HG02798 (cell line): ENCODE data around the gene CCNK.

Experiments used
- ATAC-seq: cut with Tn5 transposase; IDR thresholded peaks from one replicate; pipeline ENCODE4 v1.9.1; 2021; ENCODE audit warnings: mild to moderate bottlenecking; ENCODE audit not compliant: unreplicated experiment, poor library complexity

CCNK gene

DNA sequence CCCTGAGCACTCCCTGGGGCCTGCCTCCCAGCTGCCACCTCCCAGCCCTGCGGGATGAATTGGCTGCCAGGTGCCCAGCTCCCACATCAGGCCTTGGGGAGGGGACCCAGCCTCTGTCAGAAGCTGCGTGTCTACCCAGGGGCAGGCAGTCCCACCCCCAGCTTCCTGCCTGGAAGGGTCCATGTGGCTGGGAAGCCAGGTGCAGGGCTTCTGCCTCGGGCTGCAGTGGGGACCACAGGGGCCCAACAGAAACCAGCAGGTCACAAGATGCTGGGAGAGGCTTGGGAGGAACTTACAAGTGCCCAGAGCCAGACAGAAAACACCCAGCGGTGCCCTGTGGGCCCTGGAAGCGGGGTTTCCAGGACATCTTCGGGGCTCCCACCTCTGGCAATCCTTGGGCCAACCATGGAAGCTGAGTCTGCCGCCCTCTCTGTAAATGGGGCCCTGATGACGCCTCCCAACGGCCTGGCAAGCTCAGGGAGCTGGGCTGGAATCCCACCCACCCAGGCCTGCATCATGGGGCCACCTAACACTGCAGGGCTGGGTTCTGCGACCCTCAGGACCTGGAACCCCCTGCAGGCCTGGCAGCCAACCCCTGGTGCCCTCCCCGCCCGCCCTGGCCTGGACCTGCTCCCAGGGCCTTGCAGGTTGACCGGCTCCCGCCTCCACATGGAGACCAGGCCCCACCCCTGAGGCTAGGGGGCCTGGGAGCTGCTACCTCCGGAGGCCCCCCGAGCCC, 36.6 kb downstream of the CCNK start:
- ATAC-seq = peak; percentile 2

DNA sequence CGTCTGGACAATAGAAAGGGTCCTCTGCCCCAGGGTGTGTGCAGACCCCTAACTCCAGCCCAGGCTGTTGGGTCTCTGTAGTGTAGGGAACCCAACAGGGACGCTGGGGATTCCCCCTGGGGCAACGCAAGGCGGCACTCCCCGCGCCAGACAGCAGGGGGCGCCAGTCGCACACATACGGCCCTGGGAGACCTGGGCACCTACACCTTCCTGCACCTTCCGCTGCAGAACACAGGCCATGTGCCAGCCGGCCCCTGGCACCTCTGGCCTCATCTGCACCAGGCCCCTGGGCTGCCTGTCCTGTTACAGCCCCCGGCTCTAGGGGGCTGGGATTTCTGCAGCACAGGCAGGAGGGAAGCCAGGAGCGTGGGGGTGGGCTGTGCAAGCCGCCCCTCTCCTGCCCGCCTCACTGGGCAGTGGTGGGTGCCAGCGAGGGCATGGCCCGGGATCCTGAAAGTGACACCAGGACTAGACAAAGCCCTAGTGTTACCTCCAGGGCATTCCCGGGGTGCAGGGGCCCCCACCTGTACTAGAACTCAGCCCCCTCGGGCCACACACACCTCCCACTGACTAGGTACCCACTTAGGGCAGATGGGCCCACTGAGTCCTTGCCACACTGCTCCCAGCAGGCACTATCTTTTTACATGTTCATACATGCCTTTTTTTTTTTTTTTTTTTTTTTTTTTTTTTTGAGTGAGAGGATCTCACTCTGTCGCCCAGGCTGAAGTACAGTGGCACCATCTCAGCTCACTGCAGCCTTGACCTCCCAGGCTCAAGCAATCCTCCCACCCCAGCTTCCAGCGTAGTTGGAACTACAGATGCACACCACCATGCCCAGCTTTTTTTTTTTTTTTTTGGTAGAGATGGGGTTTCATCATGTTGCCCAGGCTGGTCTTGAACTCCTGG, 37.5 kb downstream of the CCNK start:
- peak; percentile 72 for ATAC-seq

DNA sequence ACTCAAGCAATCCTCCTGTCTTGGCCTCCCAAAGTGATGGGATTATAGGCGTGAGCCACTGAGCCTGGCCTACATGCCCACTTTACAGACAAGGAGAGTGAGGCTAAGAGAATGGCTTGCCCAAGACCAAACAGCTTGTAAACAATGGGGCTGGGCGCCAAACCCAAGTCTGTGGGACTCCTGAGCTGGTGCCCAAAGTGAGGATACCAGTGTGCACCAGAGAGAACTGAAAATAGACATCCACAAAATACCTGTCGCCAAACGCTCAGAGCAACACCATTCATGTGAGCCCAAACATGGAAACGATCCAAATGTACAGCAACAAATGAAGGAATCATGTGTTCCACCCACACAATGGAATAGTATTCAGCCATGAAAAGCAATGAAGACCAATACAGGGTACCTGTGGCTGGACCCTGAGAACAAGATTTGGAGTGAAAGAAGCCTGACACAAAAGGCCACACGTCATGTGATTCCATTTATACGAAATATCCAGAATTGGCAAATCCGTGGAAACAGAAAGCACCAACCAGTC, 38.2 kb downstream of the CCNK start:
- no peak for ATAC-seq

DNA sequence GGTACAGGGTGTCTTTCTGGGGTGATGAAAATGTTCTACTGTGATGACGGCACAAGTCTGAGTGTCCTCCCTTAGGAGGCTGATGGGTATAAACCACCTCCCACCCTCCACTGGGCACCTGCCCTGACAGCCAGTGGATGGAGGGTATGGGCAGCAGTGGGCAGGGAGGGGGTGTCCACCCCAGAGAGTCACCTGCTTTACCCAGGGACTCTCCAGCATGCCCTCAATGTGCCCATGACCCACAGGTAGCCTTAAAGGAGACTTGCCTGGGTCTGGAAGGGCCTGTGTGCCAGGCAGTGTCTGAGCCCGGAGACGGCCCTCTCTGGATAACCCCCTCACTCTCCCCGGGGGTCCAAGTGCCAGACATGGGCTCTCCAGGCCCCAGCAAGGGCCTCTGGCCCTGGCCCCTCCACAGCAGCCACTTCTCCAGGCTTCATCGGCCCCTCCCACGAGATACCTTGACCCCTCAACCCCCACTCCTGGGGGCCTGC, 38.8 kb downstream of the CCNK start:
- ATAC-seq = no peak

DNA sequence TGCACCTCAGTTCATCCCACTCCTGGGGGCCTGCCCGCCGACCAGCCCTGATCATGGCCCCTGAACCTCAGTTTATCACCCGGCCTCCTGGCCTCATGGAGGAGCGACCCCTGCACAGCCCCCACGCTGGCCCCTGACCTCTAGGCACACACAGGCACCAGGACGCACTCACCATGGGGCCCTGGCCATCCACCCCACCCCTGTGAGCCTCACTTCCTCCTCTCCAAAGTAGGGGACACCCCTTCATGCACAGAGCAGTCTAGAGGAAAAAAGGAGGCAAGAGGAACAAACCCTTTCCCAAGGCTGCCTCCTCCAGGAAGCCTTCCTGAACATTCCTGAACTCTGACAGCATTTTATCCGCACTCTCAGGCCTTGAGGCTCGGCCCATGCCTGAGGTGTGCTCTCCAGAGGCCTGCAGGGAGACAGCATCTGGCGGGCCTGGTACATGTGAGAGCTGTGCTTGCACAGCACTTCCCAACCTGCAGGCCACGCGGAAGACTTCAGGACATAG, 39.4 kb downstream of the CCNK start:
- ATAC-seq = no peak

DNA sequence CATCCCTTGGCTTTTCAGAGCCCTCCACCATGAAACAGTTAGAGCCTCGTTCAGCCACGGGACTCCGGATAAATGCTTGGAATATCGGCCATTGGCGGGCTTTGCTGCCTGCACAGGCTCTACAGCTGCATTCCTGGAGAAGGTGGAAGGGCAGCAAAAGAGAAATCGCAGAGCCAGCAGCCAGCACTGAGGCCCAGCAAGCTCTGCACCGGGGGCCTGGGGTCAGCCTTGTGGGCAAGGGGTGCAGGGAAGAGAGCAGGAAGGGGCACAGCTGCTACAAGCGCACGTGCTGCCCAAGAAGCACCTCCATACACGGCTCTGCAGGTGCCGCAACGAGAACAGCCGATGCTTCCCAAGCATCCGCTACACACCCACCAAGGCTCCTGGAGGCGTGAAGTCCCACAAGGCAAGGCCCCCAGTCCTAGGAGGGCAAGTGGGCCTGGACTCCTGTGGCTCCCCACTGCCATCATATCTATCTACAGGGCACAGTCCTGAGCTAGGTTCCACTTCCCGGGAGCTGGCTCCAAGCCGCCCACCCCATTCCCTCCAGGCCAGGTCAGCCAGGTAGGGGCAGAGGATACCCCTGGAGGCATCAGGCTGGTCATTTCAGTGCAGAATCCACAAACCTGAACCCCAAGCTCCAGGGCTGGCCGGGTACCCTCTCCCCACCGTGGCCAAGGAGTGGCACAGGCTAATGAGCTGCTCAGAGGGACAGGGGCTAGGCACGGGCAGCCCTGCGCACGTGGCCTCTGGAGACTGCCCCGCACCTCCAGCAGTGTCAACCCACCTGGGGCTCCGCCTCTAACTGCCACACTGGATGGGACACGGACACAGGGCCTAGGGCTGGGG, 40.2 kb downstream of the CCNK start:
- ATAC-seq = no peak

DNA sequence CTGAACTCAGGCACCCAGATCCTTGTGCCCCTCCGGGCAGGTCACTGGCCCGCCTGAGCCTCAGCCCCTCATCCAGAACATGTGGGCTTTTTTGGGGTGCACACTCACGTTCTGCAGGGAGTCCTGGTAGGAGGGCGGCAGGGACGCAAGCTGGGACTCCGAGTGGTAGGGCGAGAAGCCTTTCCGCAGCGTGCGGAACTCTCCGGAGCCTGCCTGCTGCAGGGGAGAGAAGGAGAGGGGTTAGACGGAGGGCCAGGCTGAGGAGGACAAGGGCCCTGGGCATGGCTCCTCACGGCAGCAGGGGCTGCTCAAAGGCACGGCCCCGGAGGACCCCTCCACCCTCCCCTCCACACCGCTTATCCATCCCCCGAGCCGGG, 40.8 kb downstream of the CCNK start:
- ATAC-seq = no peak

DNA sequence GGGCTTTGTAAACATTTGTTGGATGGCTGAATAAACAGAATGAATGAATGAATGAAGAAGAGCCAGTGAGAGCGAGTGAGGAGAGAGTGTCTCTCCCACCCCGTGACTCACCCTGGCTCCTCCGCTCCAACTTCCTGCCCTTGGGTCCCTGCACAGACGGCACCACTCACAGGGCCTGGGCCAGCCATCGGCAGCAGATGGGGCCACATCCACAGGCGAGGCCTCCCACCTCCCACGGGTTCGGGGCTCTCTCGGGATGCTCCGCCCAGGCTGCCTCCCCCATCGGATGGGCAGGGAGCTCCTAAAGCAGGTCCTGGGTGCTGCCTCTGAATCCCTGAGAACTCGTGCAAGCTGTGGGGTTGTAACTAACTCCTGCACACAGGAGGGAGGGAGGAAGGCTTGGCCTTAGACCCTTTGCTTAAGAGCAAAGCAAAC, 41.3 kb downstream of the CCNK start:
- ATAC-seq = no peak

DNA sequence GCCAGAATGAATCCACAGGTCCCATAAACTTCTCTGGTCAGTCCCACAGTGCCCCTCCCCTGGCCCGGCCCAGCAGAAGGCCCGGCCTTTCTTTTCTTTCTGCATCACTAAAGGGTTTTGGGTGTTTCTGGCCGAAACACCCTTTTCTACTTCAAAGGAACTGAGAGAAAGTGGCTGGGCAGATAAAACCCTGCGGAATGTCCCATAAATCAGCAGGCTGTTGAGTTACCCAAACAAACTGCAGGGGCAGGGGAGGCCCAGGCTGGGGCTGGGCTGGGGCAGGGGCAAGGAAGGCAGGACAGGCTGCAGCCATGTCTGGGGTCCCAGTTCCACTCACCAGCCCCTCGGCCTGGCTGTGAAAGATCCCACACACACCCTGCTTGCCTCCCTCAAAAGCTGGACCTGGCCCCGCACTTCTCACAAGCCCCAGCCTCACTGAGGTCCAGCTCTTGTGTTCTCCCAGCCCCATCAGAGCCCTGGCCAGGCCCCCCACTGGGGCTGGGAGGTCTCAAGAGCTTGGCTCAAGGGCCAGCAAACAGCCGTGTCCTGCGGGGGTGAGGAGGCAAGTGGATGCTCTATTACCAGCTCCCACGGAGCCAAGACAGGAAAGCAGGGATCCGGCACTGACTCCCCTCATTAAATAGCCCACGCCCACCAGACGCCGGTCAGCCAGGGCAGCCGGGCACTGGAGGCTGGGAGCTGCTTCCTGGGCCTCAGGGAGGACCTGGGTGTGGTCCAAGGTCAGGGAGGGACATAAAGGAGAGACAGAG, 41.9 kb downstream of the CCNK start:
- ATAC-seq = no peak

DNA sequence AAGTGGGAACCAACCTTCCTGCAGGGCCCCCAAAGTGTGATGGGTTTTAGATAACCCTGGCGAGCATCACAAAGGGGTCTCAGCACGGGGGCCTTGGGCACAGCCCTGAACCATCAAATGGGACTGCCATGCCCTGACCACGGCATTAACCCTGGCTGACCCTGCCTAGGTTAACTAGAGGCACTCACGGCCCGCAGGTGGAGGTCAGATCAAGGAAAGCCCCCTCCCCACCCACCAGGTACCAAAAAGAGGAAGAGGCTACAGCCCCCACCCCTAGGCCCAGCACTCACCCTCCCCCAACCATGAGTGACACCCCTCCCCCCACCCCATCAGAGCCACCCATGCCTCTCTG, 42.5 kb downstream of the CCNK start:
- no peak for ATAC-seq

DNA sequence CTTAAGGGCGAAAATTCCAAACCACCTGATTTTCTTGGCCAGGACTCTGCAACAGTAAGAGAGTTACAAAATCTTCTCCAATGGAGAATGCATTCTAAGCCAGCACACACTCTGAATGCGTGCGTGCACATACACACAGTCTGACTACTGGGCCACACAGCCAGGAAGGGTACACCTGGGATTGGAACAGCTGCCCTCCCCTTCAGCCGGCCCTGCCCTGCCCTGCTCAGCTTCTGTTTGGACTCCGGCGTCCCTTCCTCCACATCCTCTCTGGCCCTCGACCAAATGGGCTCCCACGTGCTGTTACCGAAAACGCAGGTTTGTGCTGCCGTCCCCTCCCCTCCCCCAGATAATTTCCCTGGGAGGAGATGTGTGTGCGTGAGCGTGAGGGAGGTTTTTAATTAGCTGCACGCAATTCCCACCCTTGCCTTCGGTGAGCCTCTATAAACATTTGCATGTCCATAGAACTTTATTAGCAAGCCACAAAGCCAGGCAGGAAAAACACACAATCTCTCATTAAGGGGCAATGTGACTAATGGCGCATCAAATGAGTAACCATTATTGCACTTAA, 43.0 kb downstream of the CCNK start:
- ATAC-seq = no peak

DNA sequence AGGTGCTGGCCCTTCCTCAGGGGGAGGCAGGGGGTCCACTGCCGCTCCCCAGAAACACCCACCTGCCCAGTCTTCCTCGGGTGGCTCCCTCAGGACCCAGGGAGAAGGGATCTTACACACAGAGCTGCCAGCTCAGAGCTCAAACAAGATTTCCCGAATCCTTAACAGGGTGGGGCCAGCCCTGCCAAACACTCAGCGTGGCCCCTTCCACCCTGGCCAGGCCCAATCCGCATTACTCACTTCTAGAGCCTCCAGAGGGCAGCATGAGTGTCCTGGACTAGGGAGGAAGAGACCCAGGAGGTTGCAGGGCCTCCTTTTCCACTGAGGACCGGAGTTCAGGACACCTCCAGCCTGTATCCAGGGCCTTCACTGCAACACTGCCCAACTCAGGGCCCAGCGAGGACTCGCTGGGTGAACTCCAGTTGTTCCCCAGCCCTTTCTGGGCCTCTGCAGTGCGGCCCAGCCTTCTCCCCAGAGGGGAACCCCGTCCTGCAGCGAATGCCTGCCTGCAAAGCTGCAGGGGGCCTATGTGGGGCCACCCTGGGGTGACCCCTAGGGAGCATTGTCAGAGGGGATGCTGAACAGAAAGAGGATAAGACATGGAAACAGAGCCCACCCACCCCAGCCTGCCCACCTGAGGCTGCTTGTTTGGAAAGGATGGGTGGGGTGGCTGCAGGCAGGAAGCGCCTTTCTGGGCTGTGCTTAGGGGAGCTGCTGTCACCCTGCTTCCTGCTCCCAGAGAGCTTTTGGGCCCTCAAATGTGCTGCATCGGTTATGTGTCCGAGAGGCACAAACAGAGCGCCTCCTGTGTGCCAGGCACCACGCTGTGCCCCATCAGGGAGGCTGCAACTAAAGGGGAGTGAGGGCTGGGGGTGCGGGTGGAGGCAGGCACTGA, 43.8 kb downstream of the CCNK start:
- no peak for ATAC-seq

DNA sequence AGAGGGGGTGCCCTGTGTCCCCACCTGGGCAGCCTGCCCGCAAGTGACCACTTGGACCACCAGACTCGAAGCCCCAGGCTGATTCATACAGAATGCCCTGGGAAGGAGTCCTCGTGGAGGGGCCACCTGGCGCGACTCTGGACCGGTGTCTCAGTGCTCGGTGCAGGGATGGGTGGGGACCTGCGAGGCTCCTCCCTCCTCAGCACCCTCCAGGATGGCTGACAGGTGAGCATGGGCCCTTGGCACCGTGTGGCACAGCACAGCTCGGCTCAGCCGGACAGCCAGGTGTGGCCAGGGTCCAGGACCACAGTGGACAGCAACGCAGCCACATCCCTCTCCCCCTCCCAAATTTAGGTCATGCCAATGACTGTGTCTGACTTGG, 44.5 kb downstream of the CCNK start:
- no peak for ATAC-seq

DNA sequence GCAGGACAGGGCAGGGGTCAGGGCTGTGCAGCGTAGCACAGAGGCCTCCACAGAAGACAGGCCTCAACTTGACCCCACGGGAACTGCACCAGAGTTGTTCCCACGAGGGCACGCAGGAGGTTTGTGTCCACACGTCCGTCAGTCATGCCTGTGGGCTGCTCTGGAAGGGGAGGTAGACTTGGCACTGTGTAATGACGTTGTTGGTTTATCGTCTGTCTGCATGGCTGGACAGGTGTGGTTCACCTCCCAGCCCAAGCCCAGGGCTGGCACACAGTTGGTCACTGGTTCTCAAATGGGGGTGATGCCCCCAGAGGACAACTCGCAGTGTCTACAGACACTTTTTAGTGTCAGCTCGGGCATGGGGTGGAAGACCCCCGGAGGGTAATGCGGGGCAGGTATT, 45.8 kb downstream of the CCNK start:
- ATAC-seq = no peak

DNA sequence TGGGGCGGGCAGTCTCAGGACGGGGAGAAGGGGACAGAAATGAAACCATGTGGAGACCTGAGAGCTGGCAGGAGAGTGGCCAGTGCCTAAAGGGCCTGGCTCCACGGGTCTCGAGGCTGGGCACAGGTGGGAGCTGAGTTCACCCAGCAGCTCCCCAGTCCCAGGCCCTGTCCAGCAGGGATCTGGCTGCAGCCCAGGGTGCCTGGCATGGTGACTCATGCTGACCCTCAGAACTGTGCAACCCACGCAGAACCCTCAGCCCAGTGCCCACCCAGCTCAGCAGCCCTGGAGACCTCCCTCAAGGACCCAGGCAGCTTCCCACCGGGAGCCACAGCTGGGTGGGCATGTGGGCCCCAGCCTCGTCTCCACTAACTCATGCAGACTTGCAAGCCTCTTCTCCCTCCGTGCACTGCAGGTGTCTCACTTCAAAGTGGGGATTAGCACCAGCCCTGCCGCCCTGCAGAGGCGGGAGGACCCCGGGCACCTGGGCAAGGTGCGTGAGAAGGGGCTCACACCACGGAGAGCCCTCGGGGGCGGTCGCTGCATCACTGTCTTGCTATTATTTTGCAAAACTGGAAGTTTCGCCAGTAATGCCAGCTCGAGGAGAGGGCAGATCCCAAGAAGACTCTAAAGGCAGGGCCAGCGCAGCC, 46.3 kb downstream of the CCNK start:
- no peak for ATAC-seq

DNA sequence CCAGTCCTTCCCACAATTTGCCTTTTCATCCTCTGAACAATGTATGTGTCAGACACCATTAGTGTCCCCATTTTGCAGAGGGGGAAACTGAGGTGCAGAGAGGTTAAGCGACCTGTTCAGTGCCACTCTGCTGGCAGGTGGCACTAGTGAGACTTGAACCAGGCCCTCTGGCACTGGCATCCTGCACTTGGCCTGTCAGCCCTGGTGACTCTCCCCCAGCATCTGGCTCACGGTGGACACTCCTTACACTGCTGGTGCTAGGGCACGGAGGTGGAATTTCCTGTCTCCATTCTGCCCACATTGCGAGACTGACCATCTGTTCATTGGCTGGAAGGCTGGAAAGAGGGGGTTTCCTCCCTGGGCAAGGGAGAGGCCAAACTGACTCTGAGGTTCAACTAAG, 48.7 kb downstream of the CCNK start:
- ATAC-seq = no peak

DNA sequence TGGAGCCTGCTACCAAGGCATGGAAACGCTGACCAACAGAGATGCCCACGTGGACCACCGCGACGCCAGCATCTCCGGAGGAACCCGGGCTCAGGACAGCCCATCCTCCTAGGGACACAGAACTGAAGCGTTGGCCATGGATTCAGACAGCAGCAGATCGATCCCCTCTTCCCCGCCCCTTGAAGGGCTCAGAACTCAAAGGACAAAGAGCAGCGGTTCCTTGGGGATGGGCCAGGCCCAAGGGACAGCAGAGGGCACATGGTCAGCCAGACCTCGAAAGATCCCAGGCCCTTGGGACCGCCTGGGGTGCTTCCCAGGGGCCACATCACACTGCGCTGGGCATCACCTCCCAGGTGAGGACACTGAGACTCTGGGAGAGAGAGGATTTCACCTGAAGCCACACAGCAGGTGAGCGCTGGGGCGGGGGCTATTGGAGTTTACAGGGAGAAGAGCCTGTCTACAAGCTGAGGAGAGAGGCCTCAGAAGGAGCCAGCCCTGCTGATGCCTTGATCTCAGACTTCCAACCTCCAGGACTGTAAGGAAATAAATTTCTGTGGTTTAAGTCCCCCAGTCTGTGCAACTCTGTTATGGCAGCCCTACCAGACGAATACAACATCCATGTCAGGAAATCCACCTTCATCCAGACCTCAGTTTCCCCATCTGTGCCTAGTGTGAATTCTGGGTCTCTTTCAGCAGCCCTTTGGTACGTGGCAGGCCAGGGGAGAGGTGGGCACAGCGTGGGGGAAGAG, 49.4 kb downstream of the CCNK start:
- no peak for ATAC-seq
